Osteoblast (primary cell): ENCODE results near the gene BTN2A1. TPM values are rescaled to one million over a fixed set of nuclear protein-coding genes. Genes with fewer than 3 reads are reported as not detected.

Experiments used
- DNase-seq: peaks from one replicate; pipeline ENCODE4 v3.0.0; 2011; ENCODE audit warnings: low spot score, mixed read lengths; ENCODE audit not compliant: insufficient read length; ENCODE audit errors: missing footprints
- H2AFZ ChIP-seq: 2 replicates; pipeline ENCODE4 v1.6.0; 2011; ENCODE audit warnings: mild to moderate bottlenecking, low read length
- H3K27ac ChIP-seq: 2 replicates; pipeline ENCODE4 v1.5.1; 2011; ENCODE audit warnings: mild to moderate bottlenecking, low read depth, low read length, moderate library complexity
- H3K27me3 ChIP-seq: 2 replicates; pipeline ENCODE4 v1.6.0; 2012; ENCODE audit warnings: mild to moderate bottlenecking, control low read depth, inconsistent platforms, low read length, moderate library complexity; ENCODE audit not compliant: insufficient read depth
- H3K36me3 ChIP-seq: 2 replicates; pipeline ENCODE4 v1.5.1; 2011; ENCODE audit warnings: mild to moderate bottlenecking, low read length, control low read depth, moderate library complexity; ENCODE audit not compliant: insufficient read depth
- H3K4me1 ChIP-seq: 2 replicates; pipeline ENCODE4 v1.5.1; 2011; ENCODE audit warnings: mild to moderate bottlenecking, low read length, control low read depth, moderate library complexity; ENCODE audit not compliant: insufficient read depth
- H3K4me2 ChIP-seq: 2 replicates; pipeline ENCODE4 v1.6.0; 2011; ENCODE audit warnings: mild to moderate bottlenecking, low read length; ENCODE audit not compliant: insufficient read depth
- H3K4me3 ChIP-seq: fragments of 200-600 bp; sonication (generic); 3 replicates; pipeline ENCODE4 v1.5.1; 2012; ENCODE audit warnings: mild to moderate bottlenecking, low read length, inconsistent platforms; ENCODE audit not compliant: insufficient read depth
- H3K79me2 ChIP-seq: 2 replicates; pipeline ENCODE4 v1.6.0; 2012; ENCODE audit warnings: mild to moderate bottlenecking, low read length, control low read depth, inconsistent platforms; ENCODE audit not compliant: insufficient read depth
- H3K9me3 ChIP-seq: 2 replicates; pipeline ENCODE4 v1.5.1; 2011; ENCODE audit warnings: low read depth, low read length, control low read depth
- H4K20me1 ChIP-seq: 2 replicates; pipeline ENCODE4 v1.6.0; 2012; ENCODE audit warnings: mild to moderate bottlenecking, low read length, control low read depth; ENCODE audit not compliant: insufficient read depth
- CTCF ChIP-seq: IDR thresholded peaks from 2 replicates; pipeline ENCODE4 v1.5.1; 2011; ENCODE audit warnings: mild to moderate bottlenecking, low read depth, low read length, moderate library complexity; ENCODE audit errors: extremely low read depth
- small RNA-seq: library from RNA; depleted of rRNA; stranded (forward); fragments of <200 nt; gene quantifications from one replicate; pipeline ENCODE3, GENCODE V24; 2012
- total RNA-seq: library from RNA; depleted of rRNA; stranded (reverse); fragments of >200 nt; gene quantifications from 2 replicates; pipeline ENCODE4 v1.2.3, GENCODE V29; 2012

The BTN2A1 gene
- total RNA-seq, 1 donor, result 10.5 TPM

- H4K20me1 ChIP-seq, result no peaks in the 10 kb centered on the region
- no peak overlapping the region for H3K4me3 ChIP-seq
- TF ChIP-seq CTCF, result no peak
- no peak overlapping the region for H2AFZ ChIP-seq
- DNase-seq, result no peak
- no peaks in the 10 kb centered on the region for H3K79me2 ChIP-seq
- no peaks in the 10 kb centered on the region for H3K4me1 ChIP-seq
- peaks cover under 1% of the 10 kb centered on the region for H3K27me3 ChIP-seq
- no peak overlapping the region for H3K27ac ChIP-seq
- H3K4me2 ChIP-seq, result no peak overlapping the region
- H3K9me3 ChIP-seq, result no peaks in the 10 kb centered on the region
- no peaks in the 10 kb centered on the region for H3K36me3 ChIP-seq
Observed at GRCh38 chr6:26514984-26515383, 57.2 kb downstream of the BTN2A1 start.

DNA sequence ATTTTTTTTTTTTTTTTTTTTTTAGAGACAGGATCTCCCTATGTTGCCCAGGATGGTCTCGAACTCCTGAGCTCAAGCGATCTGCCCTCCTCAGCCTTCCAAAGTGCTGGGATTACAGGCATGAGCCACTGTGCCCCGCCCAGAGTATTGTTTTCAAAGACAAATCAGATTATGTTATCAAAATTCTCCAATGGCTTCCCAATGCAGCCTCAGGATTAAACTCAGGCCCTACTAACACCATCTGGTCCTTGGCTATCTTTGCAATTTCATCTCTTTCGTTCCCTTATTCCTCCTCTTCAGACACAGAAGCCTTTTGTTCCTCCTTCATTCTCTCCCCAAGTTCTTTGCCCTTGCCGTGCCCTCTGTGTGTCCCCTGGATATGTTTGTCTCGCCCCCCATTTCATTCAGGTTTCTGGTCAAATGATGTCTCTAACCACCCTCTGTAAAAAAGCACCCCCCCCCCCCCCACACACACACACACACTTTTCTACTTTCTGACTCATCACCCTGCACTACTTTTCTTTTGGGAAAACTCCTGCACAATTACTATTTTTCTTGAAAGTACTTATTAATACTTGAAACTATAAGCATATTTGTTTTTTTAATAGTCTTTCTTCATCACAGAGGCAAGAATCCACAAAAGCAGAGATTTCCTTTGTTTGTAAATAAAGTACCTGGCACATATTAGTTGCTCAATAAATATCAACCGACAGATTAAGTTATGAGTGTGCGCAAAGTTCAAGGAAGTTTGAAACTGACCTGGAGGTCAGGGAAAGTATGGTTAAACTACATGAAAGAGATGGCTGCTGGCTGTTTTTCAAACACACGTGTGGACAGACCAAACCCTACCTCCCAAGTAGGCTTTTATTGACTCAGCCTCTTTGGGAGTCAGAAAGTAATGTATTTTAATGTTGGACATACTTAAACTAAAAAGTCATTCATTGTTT is 59.0 kb downstream of the BTN2A1 start:
- Histone ChIP-seq H3K27me3 (no peaks in the 10 kb centered on the region), H3K4me3 (no peak overlapping the region), H3K79me2 (no peaks in the 10 kb centered on the region), H3K4me1 (peaks cover 5% of the 10 kb centered on the region), H3K4me2 (no peak overlapping the region), H3K36me3 (no peaks in the 10 kb centered on the region), H4K20me1 (no peaks in the 10 kb centered on the region), H2AFZ (no peak overlapping the region), H3K9me3 (no peaks in the 10 kb centered on the region), H3K27ac (no peak overlapping the region)
- no peak for TF ChIP-seq CTCF
- no peak for DNase-seq

Small RNAs within 50 kb of the gene (small RNA-seq; reads per million reads assigned to genes)
- gene RNU6-502P, result not detected

Other genes starting within 250 kb of the BTN2A1 start
- gene BTN3A2, start 92.8 kb upstream of the BTN2A1 start, total RNA-seq, result 24.2 and 25.0 TPM in 2 replicates
- 16.3 and 17.4 TPM in 2 replicates for gene BTN2A2, start 74.8 kb upstream of the BTN2A1 start, total RNA-seq
- gene BTN3A1, start 55.7 kb upstream of the BTN2A1 start, total RNA-seq, result 25.3 and 26.2 TPM in 2 replicates
- 21.5 and 21.7 TPM in 2 replicates for gene BTN3A3, start 17.5 kb upstream of the BTN2A1 start, total RNA-seq
- under 0.01 TPM in 2 replicates for gene BTN1A1, start 42.3 kb downstream of the BTN2A1 start, total RNA-seq
- gene HMGN4, start 80.4 kb downstream of the BTN2A1 start, total RNA-seq, result 62.2 and 64.5 TPM in 2 replicates
- 11.2 and 11.6 TPM in 2 replicates for gene ABT1, start 139.0 kb downstream of the BTN2A1 start, total RNA-seq
- gene ZNF322, start 201.8 kb downstream of the BTN2A1 start, total RNA-seq, result 21.7 and 22.7 TPM in 2 replicates